ENCODE measurements around the gene DNAH7. TPM values are rescaled to one million over a fixed set of nuclear protein-coding genes. Genes with fewer than 3 reads are reported as not detected.

Gene DNAH7
- total RNA-seq (10 to 100 TPM; 14.9 to 27.1 TPM), polyA plus RNA-seq (ENCODE audit: insufficient read depth, low read depth, low replicate concordance) (25.8 TPM)
- long read RNA-seq, donor 1 = 0 reads
- long read RNA-seq, donor 2 = 0 reads

DNA sequence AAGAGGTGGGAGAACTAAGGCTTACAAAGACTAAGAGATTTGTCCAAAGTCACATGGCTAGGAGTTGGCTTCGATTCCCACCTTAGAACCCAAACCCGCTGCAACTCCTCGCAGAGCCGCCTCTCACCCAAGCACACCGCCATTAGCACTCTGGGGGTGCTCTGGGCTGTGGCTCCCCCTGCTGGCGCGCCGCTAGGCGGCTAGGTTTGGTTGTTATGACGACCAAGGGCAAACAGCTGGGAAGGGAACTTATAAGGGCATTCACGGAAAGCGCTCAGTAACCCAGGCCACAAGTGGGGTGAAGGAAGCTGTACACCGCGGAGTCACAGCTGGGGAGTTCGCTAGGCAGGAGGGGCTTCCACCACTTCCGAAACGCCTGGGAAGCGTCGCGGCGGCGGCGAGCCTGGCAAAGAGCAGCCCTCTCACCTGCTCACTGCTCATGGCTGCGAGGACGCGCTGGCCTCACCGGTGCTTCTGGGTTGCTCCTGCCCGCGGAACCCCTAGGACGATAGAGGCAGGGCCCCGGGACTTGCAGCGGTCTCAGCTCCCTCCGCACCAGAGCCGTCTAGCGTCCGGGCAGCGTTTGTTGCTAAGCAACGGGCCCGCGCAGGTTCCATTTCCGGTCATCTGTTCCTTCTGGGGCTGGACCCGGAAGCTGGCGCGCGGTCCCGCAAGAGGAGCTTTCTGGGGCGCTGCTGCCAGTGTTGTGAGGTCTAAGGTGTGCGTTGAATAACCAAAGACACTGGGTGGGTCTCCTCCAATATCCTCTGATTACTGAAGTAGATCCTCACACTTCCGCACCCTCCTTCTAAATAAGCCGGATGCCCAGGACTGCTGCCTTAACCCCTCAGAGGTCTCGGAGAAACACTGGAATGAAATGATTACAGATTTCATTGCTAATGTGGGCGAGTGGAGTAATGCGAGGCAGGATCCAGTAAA, at the start of gene DNAH7:
Gene DNAH7 (minus strand): TSS at position 567 of the 939 bp plus-strand sequence. CDS start 126 bp downstream, at position 441.
- no peaks in the 10 kb centered on the region for H3K36me3 ChIP-seq (ENCODE audit: low read depth, missing control alignments)
- peak within 1 kb of the TSS; percentile 81 to 86 for H3K4me3 ChIP-seq
- peak; percentile 96 for DNase-seq
- intact Hi-C loops (cut with DNase I; ENCODE audit: low total_unique reads) = no loop called here
- H3K27me3 ChIP-seq = no peaks in the 10 kb centered on the region
- H3K9me3 ChIP-seq = no peaks in the 10 kb centered on the region
- H3K4me1 ChIP-seq = peaks cover 6% of the 10 kb centered on the region
- WGBS, 2 donors = 2 to 3% methylated on average over 21 to 51 of the region's 53 CpGs
- H3K27ac ChIP-seq = peak within 1 kb of the TSS; percentile 21 to 65
- peak; percentile 13 for TF ChIP-seq POLR2A (IDR thresholded peaks at IDR 0.05)
- TF ChIP-seq, protein P1, sequence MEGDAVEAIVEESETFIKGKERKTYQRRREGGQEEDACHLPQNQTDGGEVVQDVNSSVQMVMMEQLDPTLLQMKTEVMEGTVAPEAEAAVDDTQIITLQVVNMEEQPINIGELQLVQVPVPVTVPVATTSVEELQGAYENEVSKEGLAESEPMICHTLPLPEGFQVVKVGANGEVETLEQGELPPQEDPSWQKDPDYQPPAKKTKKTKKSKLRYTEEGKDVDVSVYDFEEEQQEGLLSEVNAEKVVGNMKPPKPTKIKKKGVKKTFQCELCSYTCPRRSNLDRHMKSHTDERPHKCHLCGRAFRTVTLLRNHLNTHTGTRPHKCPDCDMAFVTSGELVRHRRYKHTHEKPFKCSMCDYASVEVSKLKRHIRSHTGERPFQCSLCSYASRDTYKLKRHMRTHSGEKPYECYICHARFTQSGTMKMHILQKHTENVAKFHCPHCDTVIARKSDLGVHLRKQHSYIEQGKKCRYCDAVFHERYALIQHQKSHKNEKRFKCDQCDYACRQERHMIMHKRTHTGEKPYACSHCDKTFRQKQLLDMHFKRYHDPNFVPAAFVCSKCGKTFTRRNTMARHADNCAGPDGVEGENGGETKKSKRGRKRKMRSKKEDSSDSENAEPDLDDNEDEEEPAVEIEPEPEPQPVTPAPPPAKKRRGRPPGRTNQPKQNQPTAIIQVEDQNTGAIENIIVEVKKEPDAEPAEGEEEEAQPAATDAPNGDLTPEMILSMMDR (IDR thresholded peaks at IDR 0.05) = peak; percentile 68 to 73 (median 71)

DNA sequence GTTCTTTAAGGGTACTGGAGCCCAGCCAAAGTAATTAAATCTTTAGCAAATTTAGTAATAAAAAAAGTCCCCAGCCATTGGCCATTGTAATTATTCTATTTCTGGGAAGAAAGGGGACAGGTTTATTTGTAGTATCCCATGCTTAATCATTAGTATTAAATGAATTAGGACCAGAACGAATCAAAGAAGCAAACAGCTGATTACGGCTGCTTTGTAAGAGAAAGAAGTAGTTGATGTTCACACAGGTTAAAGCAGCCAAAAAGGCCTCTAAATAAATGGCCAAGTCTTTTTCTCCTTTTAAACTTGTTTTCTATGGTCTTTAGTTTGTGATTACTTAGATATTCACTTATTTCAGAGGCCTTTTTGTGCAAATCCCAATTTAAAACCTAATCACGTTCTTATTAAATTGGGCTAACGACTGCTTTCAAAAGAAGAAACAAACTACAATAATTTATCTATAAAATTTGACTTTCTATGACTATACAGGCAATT, 48.6 kb upstream of the DNAH7 start:
- WGBS, 2 donors = 89 to 96% methylated on average over 4 of the region's 4 CpGs
- Histone ChIP-seq H3K4me1 (peaks cover 2% of the 10 kb centered on the region), H3K9me3 (no peaks in the 10 kb centered on the region), H3K27me3 (no peaks in the 10 kb centered on the region), H3K36me3 (ENCODE audit: low read depth, missing control alignments) (no peaks in the 10 kb centered on the region), H3K27ac (no peak overlapping the region), H3K4me3 (no peak overlapping the region)
- DNase-seq = no peak
- no peak for TF ChIP-seq POLR2A (IDR thresholded peaks at IDR 0.05)
- TF ChIP-seq, protein P1 (IDR thresholded peaks at IDR 0.05) = no peak
- intact Hi-C loops (cut with DNase I; ENCODE audit: low total_unique reads) = no loop called here

GRCh38 chr2:196113061-196113974, 44.7 kb upstream of the DNAH7 start:
- Histone ChIP-seq H3K36me3 (ENCODE audit: low read depth, missing control alignments) (no peaks in the 10 kb centered on the region), H3K27ac (peak overlapping the region; percentile 35 to 41), H3K27me3 (no peaks in the 10 kb centered on the region), H3K4me3 (no peak overlapping the region), H3K9me3 (no peaks in the 10 kb centered on the region), H3K4me1 (peaks cover 5% of the 10 kb centered on the region)
- TF ChIP-seq POLR2A (IDR thresholded peaks at IDR 0.05) = no peak
- TF ChIP-seq, protein P1 (IDR thresholded peaks at IDR 0.05) = no peak
- DNase-seq = no peak
- intact Hi-C loops (cut with DNase I; ENCODE audit: low total_unique reads) = no loop called here
- WGBS, 2 donors = 32 to 42% methylated on average over 7 of the region's 7 CpGs

DNA sequence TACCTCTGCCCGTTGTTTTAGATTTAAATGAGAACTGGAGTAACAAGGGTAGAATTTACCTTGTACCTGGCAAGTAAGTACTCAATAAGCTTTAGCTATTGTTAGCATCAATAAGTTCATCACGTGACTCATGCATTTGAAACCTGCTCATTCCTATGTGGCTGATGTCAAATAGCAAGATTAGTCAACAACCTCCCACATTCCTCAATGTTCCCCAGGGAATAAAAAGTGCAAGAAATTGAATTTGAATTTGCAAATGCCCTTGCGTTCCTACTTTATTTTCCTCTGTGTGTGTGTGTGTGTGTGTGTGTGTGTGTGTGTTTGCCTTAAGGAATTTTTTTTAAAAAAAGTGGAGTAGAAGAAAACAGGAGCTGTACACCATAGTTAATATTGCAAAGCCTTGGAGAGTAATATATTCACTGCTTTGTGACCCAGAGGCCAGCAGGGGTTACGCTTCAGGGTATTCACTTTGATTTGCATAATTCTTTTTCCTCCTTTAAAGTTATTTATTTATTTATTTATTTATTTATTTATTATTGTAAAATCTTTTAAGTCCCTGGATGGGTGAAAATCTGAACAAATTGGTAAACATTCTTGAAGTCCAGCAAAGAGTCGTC, 43.9 kb upstream of the DNAH7 start:
- H3K4me3 ChIP-seq = no peak overlapping the region
- no peaks in the 10 kb centered on the region for H3K9me3 ChIP-seq
- TF ChIP-seq, protein P1 (IDR thresholded peaks at IDR 0.05) = no peak
- no peaks in the 10 kb centered on the region for H3K36me3 ChIP-seq (ENCODE audit: low read depth, missing control alignments)
- peak overlapping the region in 1 of 2 donors; percentile 41 for H3K27ac ChIP-seq
- intact Hi-C loops (cut with DNase I; ENCODE audit: low total_unique reads) = no loop called here
- peaks cover 5% of the 10 kb centered on the region for H3K4me1 ChIP-seq
- no peaks in the 10 kb centered on the region for H3K27me3 ChIP-seq
- no peak for DNase-seq
- WGBS, 2 donors = 69 to 70% methylated on average over 5 of the region's 5 CpGs

Data from testis (tissue), 5 donors.